HG03575 (cell line): Measurements from ENCODE around the gene DNMT3L.
"Not testable (repeated sequence)": the region's sequence is repeated elsewhere in the genome, so short reads cannot be mapped to it uniquely, and the experiment has no call there.

Experiments
- ATAC-seq: cut with Tn5 transposase; IDR thresholded peaks from one replicate; pipeline ENCODE4 v1.9.1; 2021; ENCODE audit not compliant: unreplicated experiment, insufficient number of reproducible peaks, low FRiP score; ENCODE audit errors: extremely low read depth

DNMT3L gene

GRCh38 chr21:44259082-44259705 lies 2.5 kb downstream of the DNMT3L start:
- no peak for ATAC-seq

DNA sequence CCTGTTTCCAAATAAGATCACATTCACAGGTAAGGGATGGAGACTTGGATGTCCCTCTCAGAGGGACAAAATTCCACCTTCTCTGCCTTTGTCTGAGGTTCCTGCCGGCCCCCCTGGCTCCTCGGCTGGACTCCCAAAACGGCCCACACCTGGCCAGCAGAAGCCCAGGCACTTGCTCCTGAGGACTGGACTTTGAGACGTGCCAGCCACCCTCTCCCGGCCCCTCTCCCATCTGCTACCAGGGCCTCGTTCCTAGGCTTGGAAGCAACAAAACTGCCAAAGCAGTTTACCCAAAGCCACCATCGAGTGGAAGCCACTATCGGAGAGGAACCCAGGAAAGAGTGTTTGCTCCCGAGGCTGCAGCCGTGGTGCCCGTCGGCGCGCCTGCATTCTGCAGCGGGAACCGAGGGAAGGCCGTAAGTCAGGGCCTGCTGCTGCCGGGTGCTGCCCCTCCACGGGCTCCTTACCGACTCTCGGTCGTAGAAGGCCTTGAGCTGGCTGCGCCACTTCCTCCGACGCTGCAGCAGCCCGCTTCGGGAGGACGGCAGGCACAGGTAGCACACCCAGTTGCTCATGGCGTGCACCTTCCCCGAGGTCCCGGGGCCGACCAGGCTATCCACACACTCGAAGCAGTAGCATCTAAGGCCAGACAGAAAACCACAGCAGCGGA lies 3.5 kb downstream of the DNMT3L start:
- ATAC-seq: no peak

GRCh38 chr21:44255511-44255981 lies 6.2 kb downstream of the DNMT3L start:
- no peak for ATAC-seq

DNA sequence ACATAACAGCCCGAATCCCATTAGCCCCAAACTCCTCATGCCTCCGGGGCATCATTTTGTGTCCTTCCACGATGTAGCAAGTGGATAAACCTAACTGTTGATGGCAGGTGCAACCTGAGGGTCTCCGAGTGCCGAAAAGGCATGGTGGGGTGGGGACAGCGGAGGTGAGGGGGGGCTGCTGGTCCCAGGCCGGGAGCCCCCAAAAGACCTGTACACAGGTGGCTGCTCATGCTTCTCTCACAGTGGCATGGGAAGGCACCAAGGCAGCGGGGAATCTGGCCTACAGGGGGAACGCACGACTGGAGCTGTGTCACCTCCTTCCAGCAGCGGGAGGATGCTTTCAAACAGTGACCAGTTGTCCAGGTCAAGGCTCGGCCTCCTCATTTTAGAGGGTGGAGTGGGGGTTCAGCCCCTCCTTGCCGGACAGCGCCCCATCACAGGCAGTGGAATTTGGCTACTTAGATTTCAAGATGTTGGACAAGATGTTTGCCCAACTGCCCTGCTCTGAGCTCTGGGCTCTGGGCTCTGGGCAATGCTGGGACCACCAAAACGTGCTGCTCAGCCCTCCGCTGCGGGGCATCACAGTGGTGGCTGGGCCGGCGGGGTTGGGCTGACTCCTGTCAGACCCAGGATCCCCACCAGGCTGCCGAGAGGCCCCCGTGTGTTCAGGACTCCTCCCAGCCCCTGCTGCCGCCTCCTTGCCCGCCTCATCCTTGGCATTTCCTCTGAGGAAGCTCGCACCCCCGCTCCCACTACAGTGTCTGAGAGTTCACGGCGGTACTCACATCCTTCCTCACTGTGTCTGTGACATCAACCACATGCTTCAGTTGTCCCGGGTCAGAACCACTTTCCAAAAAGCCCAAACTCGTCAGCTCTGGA lies 7.6 kb downstream of the DNMT3L start:
- ATAC-seq: no peak

GRCh38 chr21:44249204-44250037 lies 12.3 kb downstream of the DNMT3L start:
- ATAC-seq: not testable (repeated sequence)

GRCh38 chr21:44247904-44248303 lies 13.8 kb downstream of the DNMT3L start:
- ATAC-seq: not testable (repeated sequence)

- peak; percentile 45 for ATAC-seq
These were observed 17.7 kb downstream of the DNMT3L start for GRCh38 chr21:44243980-44244379.

- ATAC-seq: not testable (repeated sequence)
These were observed 20.4 kb downstream of the DNMT3L start for GRCh38 chr21:44241281-44241680.

DNA sequence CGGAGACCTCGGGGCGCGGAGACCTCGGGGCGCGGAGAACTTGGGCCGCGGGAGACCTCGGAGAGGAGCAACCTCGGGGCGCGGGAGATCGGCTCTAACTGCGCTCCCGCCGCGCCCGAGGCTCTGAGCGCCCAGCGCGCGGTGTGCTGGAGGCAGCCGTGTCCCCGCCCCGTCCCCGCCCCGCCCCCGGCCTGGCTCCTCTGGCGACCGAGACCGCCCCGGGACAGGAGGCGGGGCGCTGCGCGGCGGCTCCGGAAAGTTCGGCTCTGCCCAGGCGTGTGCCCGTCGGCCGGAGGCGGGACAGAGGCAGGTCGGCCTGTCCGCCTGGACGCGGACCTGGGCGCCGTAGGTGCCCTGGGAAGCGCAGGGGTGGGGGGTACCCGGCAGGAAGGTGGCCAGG lies 20.9 kb downstream of the DNMT3L start, which contains the start of gene ICOSLG:
Gene ICOSLG (minus strand): TSS at position 102 of the 400 bp plus-strand sequence. CDS start 126 bp downstream, outside the sequence.
- ATAC-seq: not testable (repeated sequence)

- not testable (repeated sequence) for ATAC-seq
These were observed 21.3 kb downstream of the DNMT3L start for GRCh38 chr21:44240353-44240752.

GRCh38 chr21:44229561-44229960 lies 32.1 kb downstream of the DNMT3L start:
- ATAC-seq: not testable (repeated sequence)

GRCh38 chr21:44228109-44228508 lies 33.6 kb downstream of the DNMT3L start:
- not testable (repeated sequence) for ATAC-seq

GRCh38 chr21:44227614-44228013 lies 34.1 kb downstream of the DNMT3L start:
- not testable (repeated sequence) for ATAC-seq

- not testable (repeated sequence) for ATAC-seq
These were observed 36.1 kb downstream of the DNMT3L start for GRCh38 chr21:44225605-44226004.

DNA sequence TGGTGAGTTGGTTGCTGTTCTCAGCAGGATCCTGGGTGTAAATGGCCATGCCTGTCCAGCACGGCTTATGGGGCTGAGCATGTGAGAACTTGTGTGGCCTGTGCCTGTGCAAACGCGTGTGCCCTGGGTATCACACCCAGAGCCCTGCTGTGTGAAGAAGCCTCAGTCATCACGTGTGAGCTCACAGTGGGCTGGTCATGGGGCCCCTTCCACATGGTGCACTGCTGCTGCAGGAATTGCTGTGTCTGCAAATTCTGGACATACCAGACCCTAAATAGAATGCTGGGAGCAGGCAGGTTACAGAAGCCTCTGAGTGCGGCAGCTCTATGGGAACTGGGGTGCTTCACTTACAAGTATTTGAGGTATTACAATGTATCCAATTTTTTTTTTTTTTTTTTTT lies 38.4 kb downstream of the DNMT3L start:
- ATAC-seq: not testable (repeated sequence)

DNA sequence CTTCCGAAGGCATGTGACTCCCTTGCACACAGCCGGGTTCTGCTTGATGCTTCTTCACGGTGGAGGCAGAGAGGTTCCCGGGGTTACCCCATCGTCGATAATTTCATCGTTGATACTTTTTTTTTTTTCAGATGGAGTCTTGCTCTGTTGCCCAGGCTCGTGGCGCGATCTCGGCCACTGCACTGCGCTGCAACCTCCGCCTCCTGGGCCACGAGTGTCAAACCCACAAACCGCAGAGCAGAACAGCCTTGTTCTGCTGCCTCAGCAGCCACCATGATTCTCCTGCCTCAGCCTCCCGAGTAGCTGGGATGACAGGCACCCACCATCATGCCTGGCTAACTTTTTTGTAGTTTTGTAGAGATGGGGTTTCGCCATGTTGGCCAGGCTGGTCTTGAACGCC lies 41.0 kb downstream of the DNMT3L start:
- not testable (repeated sequence) for ATAC-seq

DNA sequence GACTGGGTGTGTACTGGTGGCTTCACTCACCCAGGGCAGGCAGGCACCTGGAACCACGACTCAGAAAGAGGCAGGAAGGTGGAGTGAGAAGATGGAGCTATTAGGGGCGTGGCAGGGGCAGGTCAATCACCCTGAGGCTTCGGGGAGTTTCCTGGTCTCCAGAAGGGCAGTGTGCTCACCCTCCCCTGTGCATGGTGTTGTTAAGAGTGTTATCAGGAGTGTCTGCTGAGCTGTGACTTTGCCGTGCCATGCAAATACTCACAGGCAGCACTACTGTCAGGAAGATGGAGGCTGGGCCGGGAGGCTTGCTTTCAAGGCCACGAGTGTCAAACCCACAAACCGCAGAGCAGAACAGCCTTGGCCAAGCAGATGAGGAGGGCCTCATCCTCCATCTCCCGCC lies 43.2 kb downstream of the DNMT3L start:
- ATAC-seq: not testable (repeated sequence)

DNA sequence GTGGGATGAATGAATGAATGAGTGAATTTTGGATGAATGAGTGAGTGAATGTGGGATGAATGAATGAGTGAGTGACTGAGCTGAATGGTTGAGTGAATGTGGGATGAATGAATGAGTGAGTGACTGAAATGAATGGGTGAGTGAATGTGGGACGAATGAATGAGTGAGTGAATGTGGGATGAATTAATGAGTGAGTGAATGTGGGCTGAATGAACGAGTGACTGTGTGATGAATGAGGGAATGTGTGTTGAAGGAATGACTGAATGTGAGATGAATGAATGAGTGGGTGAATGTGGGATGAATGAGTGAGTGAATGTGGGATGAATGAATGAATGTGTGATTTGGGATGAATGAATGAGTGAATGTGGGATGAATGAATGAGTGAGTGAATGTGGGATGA lies 49.7 kb downstream of the DNMT3L start:
- not testable (repeated sequence) for ATAC-seq

GRCh38 chr21:44211574-44211973 lies 50.1 kb downstream of the DNMT3L start:
- not testable (repeated sequence) for ATAC-seq
